ENCODE results near the gene SMCO2. TPM values are rescaled to one million over a fixed set of nuclear protein-coding genes. Genes with fewer than 3 reads are reported as not detected.

SMCO2 gene
- total and polyA plus RNA-seq, 2 of the 8 experiments (the other 6 are each of a cell fraction or from before 2014, with no cell fraction given) = 0.24 to 0.80 TPM

DNA sequence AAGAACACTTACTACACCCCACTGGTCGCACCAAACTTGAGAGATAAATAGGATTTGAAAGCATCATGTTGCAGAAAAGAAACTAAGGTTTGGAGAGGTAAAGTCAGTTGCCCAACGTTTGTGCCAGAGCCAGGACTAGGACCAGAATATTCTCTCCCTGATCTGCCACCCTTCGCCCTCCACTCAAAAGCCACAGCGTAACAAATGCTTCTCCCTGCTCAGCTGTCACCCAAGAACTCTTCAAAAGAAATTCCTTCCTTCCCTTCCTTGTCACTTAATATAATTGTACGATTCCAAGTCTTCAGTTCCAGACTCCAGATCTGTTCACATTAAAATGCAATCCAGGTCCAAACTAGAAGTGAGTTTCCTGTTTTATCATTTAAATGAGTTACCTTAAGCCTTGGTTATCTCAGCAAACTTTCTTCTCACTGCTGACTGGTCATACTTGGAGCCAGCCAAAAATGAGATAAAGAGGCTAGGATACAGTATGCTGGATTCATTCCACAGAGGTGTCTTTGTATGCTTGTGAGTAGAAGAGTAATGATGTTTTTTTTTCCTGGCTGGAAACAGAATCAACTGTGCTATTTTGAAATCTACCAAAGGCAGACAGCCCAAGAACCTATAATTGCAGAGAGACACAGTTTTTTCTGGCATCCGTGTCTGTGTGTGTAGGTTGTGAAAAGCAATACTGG, 64.6 kb downstream of the SMCO2 start:
- no peak overlapping the region for H3K4me2 ChIP-seq (ENCODE audit: insufficient read depth in 1 of 2, low read depth in 2 of 2, low read length in 2 of 2)
- CTCF ChIA-PET (ENCODE audit: partially characterized antibody) = no interaction called here
- H2BK12ac ChIP-seq (ENCODE audit: low read depth, low read length) = no peak overlapping the region
- H3K9me3 ChIP-seq (ENCODE audit: insufficient read depth in 2 of 2, low read depth in 1 of 2, low read length in 1 of 2) = no peaks in the 10 kb centered on the region
- H3K23ac ChIP-seq (ENCODE audit: insufficient read length) = no peak overlapping the region
- no peak overlapping the region for H2BK120ac ChIP-seq (replicated peaks; ENCODE audit: low read depth, low read length)
- WGBS, 2 experiments (ENCODE audit: extremely low coverage in 1 of 2, insufficient coverage in 1 of 2, insufficient read length in 1 of 2, insufficient replicate concordance in 2 of 2, low coverage in 1 of 2, low lambda C conversion rate in 2 of 2, missing lambda C conversion rate in 1 of 2) = 87% methylated on average over 6 of the region's 6 CpGs; no CpG with 5 or more reads in 1 of the 2 experiments
- no peak overlapping the region for H2AFZ ChIP-seq (ENCODE audit: low read length)
- POLR2A ChIA-PET (ENCODE audit: partially characterized antibody) = no interaction called here
- FAIRE-seq (no peak), DNase-seq (ENCODE audit: low read depth in 1 of 2, low spot score in 2 of 2) (no peak)
- H3K27me3 ChIP-seq (replicated peaks in 1 of 4; ENCODE audit: control insufficient read depth in 3 of 4, extremely low read depth in 1 of 4, insufficient read depth in 3 of 4, low read length in 3 of 4) = no peaks in the 10 kb centered on the region
- H4K91ac ChIP-seq (replicated peaks; ENCODE audit: insufficient read length, low read length) = no peak overlapping the region
- no peaks in the 10 kb centered on the region; a peak in 1 of 7 replicates for H3K4me1 ChIP-seq (replicated peaks in 1 of 4; ENCODE audit: control insufficient read depth in 3 of 4, insufficient read depth in 4 of 4, low read length in 3 of 4)
- no peak overlapping the region for H2BK15ac ChIP-seq (ENCODE audit: low read length)
- no peaks in the 10 kb centered on the region for H3K23me2 ChIP-seq (ENCODE audit: low read depth, low read length)
- H3K9ac ChIP-seq (replicated peaks in 1 of 4; ENCODE audit: extremely low read depth in 1 of 4, low read depth in 3 of 4, low read length in 3 of 4) = no peak overlapping the region
- no peak overlapping the region for H3K18ac ChIP-seq (ENCODE audit: extremely low read depth, low read length)
- no peak overlapping the region for H4K5ac ChIP-seq (ENCODE audit: insufficient read length, low read depth, low read length)
- no peak overlapping the region for H3K56ac ChIP-seq (replicated peaks; ENCODE audit: insufficient read length, low read depth, low read length)
- no peak overlapping the region for H2BK5ac ChIP-seq (ENCODE audit: low read depth, low read length)
- H3K36me3 ChIP-seq (ENCODE audit: control insufficient read depth in 2 of 4, insufficient read depth in 4 of 4, low read length in 3 of 4) = no peaks in the 10 kb centered on the region
- no peak overlapping the region for H3K4me3 ChIP-seq (ENCODE audit: extremely low read depth in 1 of 4, insufficient read depth in 2 of 4, low read depth in 3 of 4, low read length in 4 of 4)
- no peak overlapping the region for H2AK5ac ChIP-seq (ENCODE audit: low read depth, low read length)
- H3K79me1 ChIP-seq (ENCODE audit: low read depth, low read length) = no peaks in the 10 kb centered on the region
- no peak overlapping the region for H3K14ac ChIP-seq (ENCODE audit: insufficient read length)
- no peak overlapping the region for H3K4ac ChIP-seq (replicated peaks; ENCODE audit: insufficient read length, low read depth, low read length)
- no peaks in the 10 kb centered on the region for H3K79me2 ChIP-seq (ENCODE audit: control insufficient read depth in 1 of 2, insufficient read depth in 2 of 2, low read length in 2 of 2)
- no peak overlapping the region for H2BK20ac ChIP-seq (ENCODE audit: low read length)
- no peaks in the 10 kb centered on the region for H4K20me1 ChIP-seq (replicated peaks in 1 of 2; ENCODE audit: control insufficient read depth in 1 of 2, insufficient read depth in 2 of 2, low read length in 2 of 2)
- H4K8ac ChIP-seq (ENCODE audit: extremely low read depth, insufficient read depth, low read length) = no peak overlapping the region
- no peak overlapping the region for H3K27ac ChIP-seq (ENCODE audit: low read depth, low read length)
- TF ChIP-seq MAFK (IDR thresholded peaks at IDR 0.05; ENCODE audit: low read depth, low read length) = no peak
- TF ChIP-seq TEAD4 (IDR thresholded peaks at IDR 0.05; ENCODE audit: low read depth, low read length) = no peak
- TF ChIP-seq, protein P1, sequence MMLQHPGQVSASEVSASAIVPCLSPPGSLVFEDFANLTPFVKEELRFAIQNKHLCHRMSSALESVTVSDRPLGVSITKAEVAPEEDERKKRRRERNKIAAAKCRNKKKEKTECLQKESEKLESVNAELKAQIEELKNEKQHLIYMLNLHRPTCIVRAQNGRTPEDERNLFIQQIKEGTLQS (IDR thresholded peaks at IDR 0.05; ENCODE audit: insufficient read depth, low read depth, low read length) = no peak
- TF ChIP-seq KDM5A (IDR thresholded peaks at IDR 0.05; ENCODE audit: low read length) = no peak
- TF ChIP-seq, protein P2, sequence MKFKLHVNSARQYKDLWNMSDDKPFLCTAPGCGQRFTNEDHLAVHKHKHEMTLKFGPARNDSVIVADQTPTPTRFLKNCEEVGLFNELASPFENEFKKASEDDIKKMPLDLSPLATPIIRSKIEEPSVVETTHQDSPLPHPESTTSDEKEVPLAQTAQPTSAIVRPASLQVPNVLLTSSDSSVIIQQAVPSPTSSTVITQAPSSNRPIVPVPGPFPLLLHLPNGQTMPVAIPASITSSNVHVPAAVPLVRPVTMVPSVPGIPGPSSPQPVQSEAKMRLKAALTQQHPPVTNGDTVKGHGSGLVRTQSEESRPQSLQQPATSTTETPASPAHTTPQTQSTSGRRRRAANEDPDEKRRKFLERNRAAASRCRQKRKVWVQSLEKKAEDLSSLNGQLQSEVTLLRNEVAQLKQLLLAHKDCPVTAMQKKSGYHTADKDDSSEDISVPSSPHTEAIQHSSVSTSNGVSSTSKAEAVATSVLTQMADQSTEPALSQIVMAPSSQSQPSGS (IDR thresholded peaks at IDR 0.05; ENCODE audit: low read length) = no peak
- TF ChIP-seq FOSL1 (IDR thresholded peaks at IDR 0.05; ENCODE audit: insufficient read depth, low read depth, low read length) = no peak
- TF ChIP-seq SUZ12 (IDR thresholded peaks at IDR 0.05; ENCODE audit: low read length) = no peak
- TF ChIP-seq RNF2 (IDR thresholded peaks at IDR 0.05; ENCODE audit: borderline replicate concordance, low read depth, low read length, missing control alignments, poor library complexity, severe bottlenecking) = no peak
- TF ChIP-seq HDAC6 (IDR thresholded peaks at IDR 0.05; ENCODE audit: low read depth, low read length) = no peak
- TF ChIP-seq SRF (IDR thresholded peaks at IDR 0.05; ENCODE audit: low read depth, low read length) = no peak
- TF ChIP-seq EZH2 (IDR thresholded peaks at IDR 0.05; ENCODE audit: low read depth, low read length, severe bottlenecking) = no peak

Measured in H1 (cell line).